Naive thymus-derived CD8-positive, alpha-beta T cell (primary cell): Measurements from ENCODE around the gene STYXL2. TPM values are rescaled to one million over a fixed set of nuclear protein-coding genes. Genes with fewer than 3 reads are reported as not detected.

ENCODE experiments used
- polyA plus RNA-seq, 3 donors: library from polyadenylated mRNA; unstranded; fragments of 300-500 nt; fragmentation: Illumina TruSeq; gene quantifications; one replicate each; pipeline ENCODE4 v1.2.3, GENCODE V29; 2021
- total RNA-seq, 8 experiments: library from RNA in 2 of 8; stranded (reverse) in 2 of 8; gene quantifications; one replicate each; pipeline ENCODE4 v1.2.3 and lab custom pipeline; 2021 to 2026

Gene STYXL2
- total and polyA plus RNA-seq, 5 experiments from 2014 or later = not detected

Other genes with a start within 250 kb of the STYXL2 start
- gene TADA1, start 217.8 kb upstream of the STYXL2 start, total RNA-seq = 10 to 100 TPM; 16.6 to 18.1 TPM
- 10 to 100 TPM; 12.8 to 15.1 (median 15.0) TPM for gene TADA1, start 217.8 kb upstream of the STYXL2 start, polyA plus RNA-seq
- gene ILDR2, start 118.5 kb upstream of the STYXL2 start, total RNA-seq = under 1 TPM; 0.21 to 0.22 TPM
- gene ILDR2, start 118.5 kb upstream of the STYXL2 start, polyA plus RNA-seq = under 1 TPM in 1 of 3 donors, not detected in 2; 0.08 TPM
- not detected for gene MAEL, start 104.8 kb upstream of the STYXL2 start, total RNA-seq
- not detected for gene MAEL, start 104.8 kb upstream of the STYXL2 start, polyA plus RNA-seq
- 10 to 100 TPM; 13.4 to 14.0 TPM for gene GPA33, start 3.7 kb upstream of the STYXL2 start, total RNA-seq
- 1 to 10 TPM; 8.0 to 10.0 (median 9.1) TPM for gene GPA33, start 3.7 kb upstream of the STYXL2 start, polyA plus RNA-seq
- gene POU2F1, start 126.8 kb downstream of the STYXL2 start, total RNA-seq = 10 to 100 TPM; 19.7 to 22.9 TPM
- gene POU2F1, start 126.8 kb downstream of the STYXL2 start, polyA plus RNA-seq = 1 to 10 TPM; 5.0 to 9.8 (median 8.1) TPM